IPS-NIHi7 (cell line): ENCODE results near the gene CALD1.
A peak's percentile ranks its signal among the peaks of the same experiment; 100 is the strongest.

Experiments
- DNase-seq: peaks from one replicate; pipeline ENCODE4 v3.0.0; 2012; ENCODE audit warnings: mixed read lengths; ENCODE audit errors: extremely low spot score

Gene CALD1

GRCh38 chr7:134859783-134860182, 80.3 kb downstream of the CALD1 start:
- no peak for DNase-seq

GRCh38 chr7:134865001-134865845, 85.8 kb downstream of the CALD1 start:
- DNase-seq: peak; percentile 23

GRCh38 chr7:134866617-134867016, 87.2 kb downstream of the CALD1 start:
- no peak for DNase-seq

GRCh38 chr7:134870156-134870555, 90.7 kb downstream of the CALD1 start:
- DNase-seq: no peak

- DNase-seq: no peak
Measured at GRCh38 chr7:134870781-134871180, 91.3 kb downstream of the CALD1 start.

- DNase-seq: no peak
Measured at GRCh38 chr7:134873253-134873652, 93.8 kb downstream of the CALD1 start.

GRCh38 chr7:134874407-134874806, 95.0 kb downstream of the CALD1 start:
- no peak for DNase-seq

GRCh38 chr7:134875867-134876266, 96.4 kb downstream of the CALD1 start:
- DNase-seq: no peak

- DNase-seq: no peak
Measured at GRCh38 chr7:134878746-134879357, 99.4 kb downstream of the CALD1 start.

- DNase-seq: no peak
Measured at GRCh38 chr7:134879815-134880475, 100.5 kb downstream of the CALD1 start.

- no peak for DNase-seq
Measured at GRCh38 chr7:134882481-134882880, 103.0 kb downstream of the CALD1 start.

GRCh38 chr7:134885967-134886352, 106.5 kb downstream of the CALD1 start:
- DNase-seq: no peak

- no peak for DNase-seq
Measured at GRCh38 chr7:134886353-134887057, 107.1 kb downstream of the CALD1 start.

GRCh38 chr7:134887523-134887922, 108.1 kb downstream of the CALD1 start:
- no peak for DNase-seq

- no peak for DNase-seq
Measured at GRCh38 chr7:134888141-134888740, 108.8 kb downstream of the CALD1 start.

GRCh38 chr7:134890246-134891240, 111.1 kb downstream of the CALD1 start:
- DNase-seq: no peak

- DNase-seq: peak; percentile 66
Measured at GRCh38 chr7:134891262-134891695, 111.8 kb downstream of the CALD1 start.

- no peak for DNase-seq
Measured at GRCh38 chr7:134891696-134892678, 112.6 kb downstream of the CALD1 start.

- DNase-seq: no peak
Measured at GRCh38 chr7:134892963-134893362, 113.5 kb downstream of the CALD1 start.
